ENCODE measurements around the gene PNPLA3. TPM values are rescaled to one million over a fixed set of nuclear protein-coding genes. Genes with fewer than 3 reads are reported as not detected.

Gene PNPLA3
- total and polyA plus RNA-seq, 7 donors = 1.3 TPM; not detected in 6

DNA sequence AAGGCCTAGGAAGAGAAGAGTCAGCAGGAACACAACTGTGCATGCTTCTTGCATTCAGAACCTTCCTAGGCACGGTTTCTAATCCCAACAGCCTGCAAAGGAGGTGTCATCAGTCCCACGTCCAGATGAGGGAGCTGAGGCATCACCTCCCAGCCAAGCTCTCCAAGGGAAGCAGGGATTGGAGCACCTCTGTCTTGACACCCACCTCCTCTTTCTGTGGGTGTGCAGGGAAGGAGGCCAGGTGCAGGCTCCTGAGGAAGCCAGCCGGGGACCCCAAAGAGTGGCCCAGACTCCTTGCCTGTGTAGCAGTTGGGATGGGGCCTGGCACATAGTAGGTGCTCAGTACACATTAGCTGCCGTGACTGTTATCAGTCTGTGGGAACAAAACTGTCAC, 33.7 kb upstream of the PNPLA3 start:
- peak; percentile 24 for DNase-seq
- Histone ChIP-seq H3K9me3 (no peaks in the 10 kb centered on the region), H3K4me3 (no peak overlapping the region), H3K36me3 (no peaks in the 10 kb centered on the region), H3K27me3 (peaks cover 20 to 69% (median 56%) of the 10 kb centered on the region in 3 donors), H3K27ac (no peak overlapping the region), H3K4me1 (peaks cover 0 to 12% (median 9%) of the 10 kb centered on the region in 4 donors)
- intact Hi-C loops (cut with DNase I) = no loop called here
- TF ChIP-seq EP300 (IDR thresholded peaks at IDR 0.05) (no peak), POLR2A (IDR thresholded peaks at IDR 0.05) (no peak), POLR2AphosphoS5 (IDR thresholded peaks at IDR 0.05) (no peak)
- TF ChIP-seq, protein P1, sequence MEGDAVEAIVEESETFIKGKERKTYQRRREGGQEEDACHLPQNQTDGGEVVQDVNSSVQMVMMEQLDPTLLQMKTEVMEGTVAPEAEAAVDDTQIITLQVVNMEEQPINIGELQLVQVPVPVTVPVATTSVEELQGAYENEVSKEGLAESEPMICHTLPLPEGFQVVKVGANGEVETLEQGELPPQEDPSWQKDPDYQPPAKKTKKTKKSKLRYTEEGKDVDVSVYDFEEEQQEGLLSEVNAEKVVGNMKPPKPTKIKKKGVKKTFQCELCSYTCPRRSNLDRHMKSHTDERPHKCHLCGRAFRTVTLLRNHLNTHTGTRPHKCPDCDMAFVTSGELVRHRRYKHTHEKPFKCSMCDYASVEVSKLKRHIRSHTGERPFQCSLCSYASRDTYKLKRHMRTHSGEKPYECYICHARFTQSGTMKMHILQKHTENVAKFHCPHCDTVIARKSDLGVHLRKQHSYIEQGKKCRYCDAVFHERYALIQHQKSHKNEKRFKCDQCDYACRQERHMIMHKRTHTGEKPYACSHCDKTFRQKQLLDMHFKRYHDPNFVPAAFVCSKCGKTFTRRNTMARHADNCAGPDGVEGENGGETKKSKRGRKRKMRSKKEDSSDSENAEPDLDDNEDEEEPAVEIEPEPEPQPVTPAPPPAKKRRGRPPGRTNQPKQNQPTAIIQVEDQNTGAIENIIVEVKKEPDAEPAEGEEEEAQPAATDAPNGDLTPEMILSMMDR (IDR thresholded peaks at IDR 0.05) = no peak
- WGBS, 2 donors = 33 to 59% methylated on average over 4 of the region's 4 CpGs

DNA sequence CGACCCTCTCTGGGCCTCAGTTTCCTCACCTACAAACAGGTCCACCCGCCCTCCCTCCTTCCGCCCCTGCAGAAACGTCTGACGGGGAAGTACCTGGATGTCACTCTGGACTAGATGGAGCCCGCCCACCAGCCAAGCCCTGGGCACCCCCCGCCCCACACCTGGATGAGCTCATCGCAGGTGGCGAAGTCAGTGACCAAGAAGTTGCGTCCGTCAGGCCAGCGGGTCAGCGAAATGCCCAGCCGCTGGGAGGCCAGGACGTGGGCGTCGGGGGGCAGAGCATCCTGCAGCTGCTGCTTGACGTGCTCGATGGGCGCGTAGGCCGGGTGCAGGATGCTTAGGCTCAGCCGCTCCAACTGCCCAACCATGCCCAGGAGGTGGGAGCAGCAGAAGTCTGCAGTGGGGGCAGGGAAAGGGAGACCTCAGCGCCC, 32.7 kb upstream of the PNPLA3 start:
- Histone ChIP-seq H3K4me1 (peaks cover 0 to 12% (median 9%) of the 10 kb centered on the region in 4 donors), H3K4me3 (no peak overlapping the region), H3K27me3 (peaks cover 20 to 66% (median 53%) of the 10 kb centered on the region in 3 donors), H3K9me3 (no peaks in the 10 kb centered on the region), H3K36me3 (no peaks in the 10 kb centered on the region), H3K27ac (no peak overlapping the region)
- intact Hi-C loops (cut with DNase I) = no loop called here
- no peak for TF ChIP-seq POLR2AphosphoS5 (IDR thresholded peaks at IDR 0.05)
- peak; percentile 55 for DNase-seq
- WGBS, 2 donors = 16 to 19% methylated on average over 24 of the region's 24 CpGs

DNA sequence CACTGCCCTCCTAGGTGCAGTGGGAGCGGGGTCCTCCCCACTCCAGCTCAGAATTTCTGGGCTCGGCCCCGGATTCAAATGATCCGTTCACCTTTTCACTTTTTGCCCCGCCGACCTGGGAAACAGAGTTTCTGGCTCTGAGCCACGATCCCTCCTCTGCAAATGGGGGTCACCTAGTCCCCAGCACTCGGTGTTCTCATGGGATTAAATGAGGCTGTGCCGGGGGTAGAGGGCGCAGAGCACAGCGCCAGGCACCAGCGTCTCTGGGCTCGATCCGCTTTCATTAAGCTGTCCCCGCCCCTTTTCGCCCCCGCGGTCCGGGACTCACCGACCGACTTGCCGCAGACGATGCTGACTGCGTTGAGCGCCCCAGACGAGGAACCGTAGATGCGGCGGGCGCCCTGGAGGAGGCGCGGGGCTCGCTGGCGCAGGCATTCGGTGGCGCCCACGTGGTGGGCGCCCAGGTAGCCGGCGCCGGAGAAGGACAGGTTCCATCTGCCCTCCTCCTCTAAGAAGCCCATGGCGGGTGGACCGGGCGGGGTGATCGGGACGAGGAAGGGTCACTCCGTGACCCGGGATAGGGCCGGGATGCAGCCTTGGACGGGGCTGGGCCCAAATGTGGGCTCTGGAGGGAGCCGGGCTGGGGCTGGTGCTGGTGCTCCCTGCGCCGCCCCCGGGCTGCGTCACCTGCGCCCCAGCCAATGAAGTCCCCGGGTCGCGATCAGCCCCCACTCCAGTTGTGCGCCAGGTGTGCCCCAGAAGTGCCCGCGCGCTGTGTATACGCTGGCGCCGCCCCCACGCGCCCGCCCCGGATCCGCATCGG, 32.0 kb upstream of the PNPLA3 start, which contains the start of gene PNPLA5:
TSS of gene PNPLA5 (minus strand) at position 654 of the 823 bp plus-strand sequence. CDS start at position 521, 133 bp downstream.
- no peak for DNase-seq
- WGBS, 2 donors = 3 to 10% methylated on average over 72 of the region's 72 CpGs
- H3K9me3 ChIP-seq = no peaks in the 10 kb centered on the region
- H3K27ac ChIP-seq = no peak within 1 kb of the TSS
- TF ChIP-seq, protein P1 (IDR thresholded peaks at IDR 0.05) = no peak
- peak within 1 kb of the TSS in 1 of 4 donors; percentile 8 for H3K4me3 ChIP-seq
- intact Hi-C loops (cut with DNase I) = no loop called here
- H3K36me3 ChIP-seq = no peaks in the 10 kb centered on the region
- H3K4me1 ChIP-seq = peaks cover 0 to 12% (median 9%) of the 10 kb centered on the region in 4 donors
- peaks cover 20 to 66% (median 53%) of the 10 kb centered on the region in 3 donors for H3K27me3 ChIP-seq

DNA sequence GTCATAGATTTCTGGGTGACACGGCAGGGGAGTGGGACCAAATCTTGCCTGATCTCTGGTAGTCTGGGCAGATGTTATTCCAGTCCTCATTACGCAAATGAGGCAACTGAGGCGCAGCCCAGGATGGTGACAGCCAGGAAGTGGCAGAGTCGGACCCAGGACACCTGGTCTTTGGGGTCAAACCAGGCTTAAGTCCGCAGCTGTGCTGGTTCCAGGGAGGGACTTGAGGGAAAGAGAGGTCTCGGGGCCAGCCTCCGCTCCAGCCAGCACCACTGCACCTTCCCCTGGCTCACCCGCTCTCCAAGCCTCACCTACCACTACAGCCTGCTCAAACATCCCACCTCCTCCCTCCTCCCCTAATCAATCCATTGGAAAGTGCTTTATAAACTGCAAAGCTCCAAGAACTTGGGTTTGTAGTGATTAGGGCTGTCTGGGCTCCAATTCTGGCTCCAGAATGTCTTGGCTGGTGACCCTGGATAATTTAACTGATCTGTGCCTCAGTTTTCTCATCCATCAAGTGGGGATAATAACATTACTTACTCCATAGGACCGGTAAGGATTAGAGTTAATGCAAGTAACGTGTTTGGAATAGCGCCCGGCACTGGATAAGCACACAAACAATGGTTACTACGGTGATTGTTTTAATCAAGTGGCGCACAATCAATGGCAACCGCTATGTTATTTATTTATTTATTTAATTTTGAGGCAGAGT, 31.3 kb upstream of the PNPLA3 start:
- peaks cover 0 to 12% (median 9%) of the 10 kb centered on the region in 4 donors for H3K4me1 ChIP-seq
- peaks cover 20 to 63% (median 51%) of the 10 kb centered on the region in 3 donors for H3K27me3 ChIP-seq
- DNase-seq = no peak

More for the DNA sequence above, 31.3 kb upstream of the PNPLA3 start:
- Histone ChIP-seq H3K27ac (no peak overlapping the region), H3K4me3 (no peak overlapping the region), H3K36me3 (no peaks in the 10 kb centered on the region), H3K9me3 (no peaks in the 10 kb centered on the region)
- 43 to 47% methylated on average over 15 of the region's 15 CpGs for WGBS, 2 donors
- TF ChIP-seq EP300 (IDR thresholded peaks at IDR 0.05) = no peak
- TF ChIP-seq POLR2AphosphoS5 (IDR thresholded peaks at IDR 0.05) = no peak
- TF ChIP-seq POLR2A (IDR thresholded peaks at IDR 0.05) = no peak
- TF ChIP-seq, protein P1 (IDR thresholded peaks at IDR 0.05) = no peak
- intact Hi-C loops (cut with DNase I) = no loop called here
